Measurements from ENCODE around the gene STK36. TPM values are rescaled to one million over a fixed set of nuclear protein-coding genes. Genes with fewer than 3 reads are reported as not detected.

The STK36 gene
- total and polyA plus RNA-seq, 2 experiments from 2014 or later: 29.9 to 42.7 TPM

GRCh38 chr2:218648088-218648786 is 23.6 kb upstream of the STK36 start:
- no peaks in the 10 kb centered on the region for H3K36me3 ChIP-seq (replicated peaks; ENCODE audit: insufficient read depth, low read depth)
- peaks cover 5% of the 10 kb centered on the region for H3K79me2 ChIP-seq
- DNase-seq (ENCODE audit: low spot score): peak; percentile 74
- no peak for TF ChIP-seq EZH2 (IDR thresholded peaks at IDR 0.05; ENCODE audit: borderline replicate concordance)
- TF ChIP-seq, protein P1, sequence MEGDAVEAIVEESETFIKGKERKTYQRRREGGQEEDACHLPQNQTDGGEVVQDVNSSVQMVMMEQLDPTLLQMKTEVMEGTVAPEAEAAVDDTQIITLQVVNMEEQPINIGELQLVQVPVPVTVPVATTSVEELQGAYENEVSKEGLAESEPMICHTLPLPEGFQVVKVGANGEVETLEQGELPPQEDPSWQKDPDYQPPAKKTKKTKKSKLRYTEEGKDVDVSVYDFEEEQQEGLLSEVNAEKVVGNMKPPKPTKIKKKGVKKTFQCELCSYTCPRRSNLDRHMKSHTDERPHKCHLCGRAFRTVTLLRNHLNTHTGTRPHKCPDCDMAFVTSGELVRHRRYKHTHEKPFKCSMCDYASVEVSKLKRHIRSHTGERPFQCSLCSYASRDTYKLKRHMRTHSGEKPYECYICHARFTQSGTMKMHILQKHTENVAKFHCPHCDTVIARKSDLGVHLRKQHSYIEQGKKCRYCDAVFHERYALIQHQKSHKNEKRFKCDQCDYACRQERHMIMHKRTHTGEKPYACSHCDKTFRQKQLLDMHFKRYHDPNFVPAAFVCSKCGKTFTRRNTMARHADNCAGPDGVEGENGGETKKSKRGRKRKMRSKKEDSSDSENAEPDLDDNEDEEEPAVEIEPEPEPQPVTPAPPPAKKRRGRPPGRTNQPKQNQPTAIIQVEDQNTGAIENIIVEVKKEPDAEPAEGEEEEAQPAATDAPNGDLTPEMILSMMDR (IDR thresholded peaks at IDR 0.05; ENCODE audit: poor library complexity): peak; percentile 83
- no peak overlapping the region for H3K4me3 ChIP-seq
- H3K27me3 ChIP-seq: no peaks in the 10 kb centered on the region
- no peak overlapping the region for H2AFZ ChIP-seq
- no peak overlapping the region for H3K27ac ChIP-seq
- H3K9me2 ChIP-seq (replicated peaks; ENCODE audit: insufficient read depth): no peaks in the 10 kb centered on the region
- no peaks in the 10 kb centered on the region for H3K4me1 ChIP-seq (ENCODE audit: insufficient read depth)
- whole genome bisulfite sequencing (ENCODE audit: low lambda C conversion rate, missing lambda C conversion rate): 79% methylated on average over 9 of the region's 9 CpGs
- no peaks in the 10 kb centered on the region for H3K9me3 ChIP-seq (ENCODE audit: low read depth)
- H4K20me1 ChIP-seq (ENCODE audit: insufficient read depth, poor library complexity, severe bottlenecking): no peaks in the 10 kb centered on the region
- no peak overlapping the region for H3K4me2 ChIP-seq

- Histone ChIP-seq H3K27ac (no peak overlapping the region), H3K9me2 (replicated peaks; ENCODE audit: insufficient read depth) (no peaks in the 10 kb centered on the region), H3K9me3 (ENCODE audit: low read depth) (no peaks in the 10 kb centered on the region), H3K4me2 (no peak overlapping the region), H3K27me3 (no peaks in the 10 kb centered on the region), H3K79me2 (peaks cover 5% of the 10 kb centered on the region), H3K4me1 (ENCODE audit: insufficient read depth) (no peaks in the 10 kb centered on the region), H2AFZ (no peak overlapping the region), H3K4me3 (no peak overlapping the region), H3K36me3 (replicated peaks; ENCODE audit: insufficient read depth, low read depth) (no peaks in the 10 kb centered on the region), H4K20me1 (ENCODE audit: insufficient read depth, poor library complexity, severe bottlenecking) (no peaks in the 10 kb centered on the region)
- TF ChIP-seq, protein P1 (IDR thresholded peaks at IDR 0.05; ENCODE audit: poor library complexity): no peak
- TF ChIP-seq EZH2phosphoT487 (IDR thresholded peaks at IDR 0.05; ENCODE audit: low read depth, severe bottlenecking, unreplicated experiment): no peak
- 92% methylated on average over 10 of the region's 11 CpGs for WGBS (ENCODE audit: low lambda C conversion rate, missing lambda C conversion rate)
- DNase-seq (ENCODE audit: low spot score): no peak
Measured at GRCh38 chr2:218648787-218649100, 23.1 kb upstream of the STK36 start.

DNA sequence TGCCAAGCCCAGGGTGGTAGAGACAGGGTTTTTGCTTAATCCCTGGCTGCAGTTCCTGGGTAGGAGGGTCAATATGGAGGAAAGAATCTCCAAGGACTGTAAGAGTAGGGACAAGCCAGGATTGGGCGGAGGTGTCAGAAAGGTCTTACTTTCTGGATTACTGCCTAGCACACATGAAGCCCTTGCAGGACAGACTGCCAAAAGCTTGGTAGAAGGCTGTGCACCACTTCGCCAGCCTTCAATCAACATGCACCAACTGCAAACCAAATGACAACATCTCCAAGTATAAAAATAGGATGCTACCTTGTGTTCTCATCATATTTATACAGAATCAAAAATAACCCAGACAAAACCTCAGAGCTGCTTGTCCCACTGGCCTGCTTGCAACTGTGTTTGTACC is 16.1 kb upstream of the STK36 start:
- DNase-seq (ENCODE audit: low spot score): no peak
- Histone ChIP-seq H3K4me2 (no peak overlapping the region), H3K36me3 (replicated peaks; ENCODE audit: insufficient read depth, low read depth) (no peaks in the 10 kb centered on the region), H4K20me1 (ENCODE audit: insufficient read depth, poor library complexity, severe bottlenecking) (no peaks in the 10 kb centered on the region), H3K27me3 (no peaks in the 10 kb centered on the region), H2AFZ (no peak overlapping the region), H3K4me3 (no peak overlapping the region), H3K4me1 (ENCODE audit: insufficient read depth) (peaks cover 4% of the 10 kb centered on the region), H3K27ac (no peak overlapping the region), H3K9me2 (replicated peaks; ENCODE audit: insufficient read depth) (no peaks in the 10 kb centered on the region), H3K9me3 (ENCODE audit: low read depth) (no peaks in the 10 kb centered on the region), H3K79me2 (peaks cover 26% of the 10 kb centered on the region)
- WGBS (ENCODE audit: low lambda C conversion rate, missing lambda C conversion rate): 100% methylated on average over 2 of the region's 2 CpGs
- TF ChIP-seq, protein P1 (IDR thresholded peaks at IDR 0.05; ENCODE audit: poor library complexity): no peak
- no peak for TF ChIP-seq EZH2phosphoT487 (IDR thresholded peaks at IDR 0.05; ENCODE audit: low read depth, severe bottlenecking, unreplicated experiment)
- TF ChIP-seq EZH2 (IDR thresholded peaks at IDR 0.05; ENCODE audit: borderline replicate concordance): no peak
